ENCODE results near the gene MRS2.

DNA sequence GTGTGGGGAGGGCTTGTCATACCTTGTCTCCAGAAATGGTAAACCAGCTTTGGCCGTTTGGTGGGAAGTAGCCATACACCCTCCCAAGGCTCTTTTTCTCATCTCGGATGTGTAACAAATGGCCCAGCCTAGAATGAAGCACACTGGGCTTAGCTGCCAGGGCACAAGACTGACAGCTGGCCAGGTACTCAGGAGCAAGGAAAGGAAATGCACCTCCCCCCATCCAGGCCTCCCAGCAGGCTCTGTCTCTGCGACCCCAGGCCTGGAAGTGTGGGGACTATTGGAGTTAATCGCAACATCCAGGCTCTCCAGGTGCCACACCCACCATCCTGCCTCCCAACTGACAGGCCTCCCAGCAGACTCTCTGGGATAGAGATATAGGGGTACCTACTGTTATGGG, 43.0 kb downstream of the MRS2 start:
- TF ChIP-seq, protein P1, sequence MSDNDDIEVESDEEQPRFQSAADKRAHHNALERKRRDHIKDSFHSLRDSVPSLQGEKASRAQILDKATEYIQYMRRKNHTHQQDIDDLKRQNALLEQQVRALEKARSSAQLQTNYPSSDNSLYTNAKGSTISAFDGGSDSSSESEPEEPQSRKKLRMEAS (IDR thresholded peaks at IDR 0.05; ENCODE audit: low read depth): no peak
- TF ChIP-seq JUND (IDR thresholded peaks at IDR 0.05) (no peak), EP300 (IDR thresholded peaks at IDR 0.05; ENCODE audit: borderline replicate concordance in 1 of 2, low read depth in 1 of 2, low read length in 1 of 2) (no peak), RXRA (IDR thresholded peaks at IDR 0.05; ENCODE audit: borderline replicate concordance, low read depth) (no peak), POLR2AphosphoS5 (IDR thresholded peaks at IDR 0.05; ENCODE audit: low read depth, low read length) (no peak), EZH2phosphoT487 (IDR thresholded peaks at IDR 0.05; ENCODE audit: borderline replicate concordance, low read depth) (no peak), TCF12 (IDR thresholded peaks at IDR 0.05) (no peak)

Measured in SK-N-SH (cell line).